HG03457 (cell line): Measurements from ENCODE around the gene PFDN1.
"Not testable (repeated sequence)": the region's sequence is repeated elsewhere in the genome, so short reads cannot be mapped to it uniquely, and the experiment has no call there.

ENCODE experiments used
- ATAC-seq: cut with Tn5 transposase; IDR thresholded peaks from one replicate; pipeline ENCODE4 v1.9.1; 2021; ENCODE audit warnings: moderate number of reproducible peaks; ENCODE audit not compliant: unreplicated experiment

PFDN1 gene, protein sequence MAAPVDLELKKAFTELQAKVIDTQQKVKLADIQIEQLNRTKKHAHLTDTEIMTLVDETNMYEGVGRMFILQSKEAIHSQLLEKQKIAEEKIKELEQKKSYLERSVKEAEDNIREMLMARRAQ

DNA sequence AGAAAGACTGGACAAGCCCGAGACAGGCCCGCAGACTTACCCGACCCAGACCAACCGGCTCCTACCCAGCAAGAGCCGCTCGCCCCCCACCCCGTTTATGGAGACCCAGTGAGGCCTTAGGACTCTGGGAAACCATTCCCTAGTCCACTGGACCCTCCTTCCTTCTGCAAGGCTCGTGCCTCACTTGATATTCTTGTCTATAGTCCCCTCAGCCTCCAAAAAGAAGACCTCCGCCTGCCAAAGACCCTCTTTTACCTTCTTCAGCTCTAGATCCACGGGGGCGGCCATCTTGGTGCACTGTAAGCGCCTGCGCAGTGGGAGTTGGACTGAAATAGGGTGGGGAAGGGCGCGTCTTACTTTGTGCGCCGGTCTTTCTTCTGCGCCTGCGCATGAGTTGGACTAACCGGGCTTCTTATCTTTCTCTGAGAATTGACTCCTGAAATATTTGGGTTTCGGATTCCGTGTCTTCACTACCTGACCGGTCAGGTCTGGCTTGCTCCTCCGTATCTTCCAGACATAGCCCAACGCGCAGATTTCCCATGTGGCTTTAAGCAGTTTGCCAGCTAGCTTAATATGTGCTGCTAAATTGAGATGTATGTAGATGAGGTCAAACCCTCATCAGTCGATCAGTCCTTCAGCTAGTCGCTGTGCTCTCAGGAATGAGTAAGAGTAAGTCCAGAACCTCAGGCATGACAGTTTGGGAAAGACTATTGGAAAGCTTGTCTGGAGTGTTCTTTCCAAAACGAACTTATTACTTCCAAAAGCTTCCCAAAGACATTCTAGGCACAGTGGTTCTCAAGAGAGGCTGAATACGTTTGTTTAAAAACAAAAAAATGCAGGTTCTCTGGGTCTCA, at the start of gene PFDN1:
TSS of gene PFDN1 (minus strand) at position 316 of the 854 bp plus-strand sequence. CDS start at position 288, 28 bp downstream.
- ATAC-seq: peak; percentile 92

DNA sequence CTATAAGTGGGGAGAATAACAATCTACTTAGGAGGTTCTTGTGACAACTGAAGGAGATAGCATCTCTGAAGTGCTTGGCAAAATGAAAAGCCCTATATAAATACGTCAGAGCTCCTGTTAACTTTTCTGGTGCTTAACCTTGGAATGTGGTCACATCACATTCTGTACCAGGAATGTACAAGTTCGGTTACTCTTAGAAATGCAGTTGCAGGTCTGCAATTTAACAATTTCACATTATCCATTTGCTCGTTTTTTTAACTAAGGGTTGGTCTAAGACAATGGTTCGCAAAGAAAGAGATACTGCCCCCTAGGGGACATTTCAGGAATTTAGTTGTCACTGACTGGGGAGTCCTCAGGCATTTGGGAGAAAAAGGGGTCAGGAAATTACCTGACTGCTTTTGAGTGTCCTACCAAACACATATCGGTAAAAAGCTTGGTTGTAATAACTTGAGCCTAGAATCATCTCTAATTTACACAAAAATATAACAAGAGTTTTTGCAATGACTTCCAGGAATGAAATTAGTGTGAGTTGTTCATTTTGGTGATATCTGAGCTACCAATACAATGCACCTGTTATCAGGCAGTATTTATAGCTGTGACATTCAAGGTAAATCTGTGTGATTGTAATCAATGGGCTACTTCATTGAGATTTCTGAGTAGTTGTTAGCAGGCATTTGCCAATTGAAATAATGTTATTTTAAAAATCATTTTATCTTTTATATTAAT, 48.9 kb upstream of the PFDN1 start:
- ATAC-seq: peak; percentile 52

DNA sequence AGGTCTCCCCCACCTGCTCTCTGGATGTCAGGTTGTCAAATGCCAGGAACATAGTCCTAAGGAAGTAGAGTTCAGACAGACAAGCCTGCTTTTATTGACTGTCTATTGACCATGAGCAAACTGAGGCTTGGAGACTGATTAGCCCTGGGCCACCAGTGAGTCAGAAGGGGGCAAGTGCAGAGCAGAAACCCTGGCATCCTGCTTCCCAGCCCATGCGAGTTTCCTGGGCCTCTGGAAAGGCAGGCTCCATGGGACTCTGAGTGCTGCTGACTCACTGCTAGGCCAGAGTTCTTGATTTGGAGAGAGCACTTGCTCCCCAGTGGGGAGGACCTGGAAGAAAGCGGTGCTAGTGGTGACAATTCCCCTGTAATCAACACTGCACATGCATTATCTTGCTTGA, 46.3 kb upstream of the PFDN1 start:
- no peak for ATAC-seq

DNA sequence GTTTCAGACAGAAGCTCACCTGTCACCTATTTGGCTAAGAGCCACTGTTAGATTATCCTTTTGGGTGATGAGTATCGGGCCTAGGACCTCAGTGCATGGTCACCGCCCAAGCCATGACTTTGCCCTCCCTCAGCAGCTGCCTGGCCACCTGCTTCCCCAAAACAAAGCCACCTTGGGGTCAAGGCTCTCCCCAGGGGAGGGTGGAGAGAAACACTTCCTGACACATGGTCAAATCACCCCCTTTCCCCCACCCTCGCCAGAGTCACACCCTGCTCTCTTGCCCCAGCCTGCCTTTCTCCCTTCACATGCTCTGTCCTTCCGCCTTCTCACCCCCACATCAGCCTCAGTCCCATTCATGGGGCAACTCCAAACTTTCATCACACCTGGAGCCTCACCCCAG, 45.2 kb upstream of the PFDN1 start:
- no peak for ATAC-seq

DNA sequence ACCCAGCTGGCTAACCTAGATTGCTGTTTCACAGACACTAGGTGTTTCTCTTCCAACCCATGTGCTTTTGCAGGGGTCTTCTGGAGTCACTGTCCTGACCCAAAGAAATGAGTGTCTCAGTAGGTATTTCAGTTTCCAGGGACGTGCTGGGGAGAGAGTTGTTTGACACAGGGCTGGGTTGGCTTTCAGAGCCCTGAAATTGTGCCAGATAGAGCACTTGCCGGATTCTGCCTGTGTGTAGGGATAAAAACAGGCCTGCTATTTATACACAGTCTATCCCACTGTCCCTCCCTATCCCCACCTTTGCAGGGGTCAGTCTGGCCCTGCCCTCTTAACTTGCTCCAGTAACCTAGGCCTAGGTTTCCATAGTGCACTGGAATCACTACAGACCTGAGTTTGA, 44.5 kb upstream of the PFDN1 start:
- ATAC-seq: no peak

DNA sequence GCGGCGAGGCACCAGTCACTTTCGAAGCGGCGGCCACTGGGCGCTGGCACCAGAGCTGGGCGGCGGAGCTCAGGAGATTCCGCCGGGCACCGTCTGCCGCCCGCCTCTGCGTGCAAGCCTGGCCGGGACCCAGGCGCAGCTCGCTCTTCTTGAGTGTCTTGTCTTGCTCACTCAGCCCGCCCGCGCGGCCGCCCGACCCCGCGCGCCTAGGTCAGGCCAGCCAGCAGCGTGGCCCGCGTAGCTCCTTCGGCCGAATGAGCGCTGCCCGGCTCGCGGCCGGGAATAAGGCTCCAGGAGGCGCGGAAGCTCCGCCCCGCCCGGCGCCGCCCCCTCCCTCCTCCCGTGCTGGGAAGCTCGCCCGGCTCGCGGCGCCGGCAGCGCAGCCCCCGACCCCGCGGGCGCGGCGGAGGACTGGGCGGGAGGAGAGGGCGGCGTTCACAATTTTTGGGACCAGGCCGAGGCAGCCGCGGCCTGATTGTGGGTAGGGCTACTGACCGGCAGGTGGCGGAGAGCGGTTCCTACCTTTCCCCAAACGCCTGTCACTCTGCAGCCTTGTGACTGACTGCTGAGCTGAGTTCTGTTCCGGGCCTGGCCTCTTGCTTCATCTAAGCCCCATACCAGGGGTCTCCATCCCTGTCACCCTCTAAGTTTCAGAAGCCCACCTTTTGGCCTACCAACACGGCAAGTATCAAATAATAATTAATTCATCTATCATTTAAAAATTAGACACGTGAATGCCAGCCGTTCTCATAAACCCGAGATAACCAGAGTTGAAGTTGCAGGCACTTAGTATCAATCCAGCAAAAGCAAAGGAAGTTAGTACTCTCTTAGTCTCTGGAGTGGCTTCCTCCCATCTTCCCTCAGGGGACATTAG, 43.7 kb upstream of the PFDN1 start, which contains the start of gene HBEGF:
TSS of gene HBEGF (minus strand) at position 256 of the 874 bp plus-strand sequence. CDS start 275 bp downstream, outside the sequence.
- ATAC-seq: peak; percentile 56

DNA sequence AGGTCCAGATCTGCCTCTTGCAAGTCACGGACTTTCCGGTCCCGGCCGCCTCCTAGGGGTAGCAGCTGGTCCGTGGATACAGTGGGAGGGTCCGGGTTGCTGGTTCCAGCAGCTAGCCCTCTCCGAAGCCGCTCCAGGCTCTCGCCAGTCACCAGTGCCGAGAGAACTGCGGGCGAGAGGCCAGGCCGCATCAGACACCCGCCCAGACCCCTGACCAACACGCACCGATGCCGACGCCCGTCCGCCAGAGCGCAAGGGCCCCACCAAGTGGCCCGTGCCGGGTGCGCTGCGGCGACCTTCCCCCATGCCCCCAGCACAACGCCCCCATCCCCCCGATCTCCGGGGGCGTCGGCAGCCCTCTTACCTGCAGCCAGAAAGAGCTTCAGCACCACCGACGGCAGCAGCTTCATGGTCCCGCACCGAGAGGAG, 43.0 kb upstream of the PFDN1 start:
- ATAC-seq: peak; percentile 4

DNA sequence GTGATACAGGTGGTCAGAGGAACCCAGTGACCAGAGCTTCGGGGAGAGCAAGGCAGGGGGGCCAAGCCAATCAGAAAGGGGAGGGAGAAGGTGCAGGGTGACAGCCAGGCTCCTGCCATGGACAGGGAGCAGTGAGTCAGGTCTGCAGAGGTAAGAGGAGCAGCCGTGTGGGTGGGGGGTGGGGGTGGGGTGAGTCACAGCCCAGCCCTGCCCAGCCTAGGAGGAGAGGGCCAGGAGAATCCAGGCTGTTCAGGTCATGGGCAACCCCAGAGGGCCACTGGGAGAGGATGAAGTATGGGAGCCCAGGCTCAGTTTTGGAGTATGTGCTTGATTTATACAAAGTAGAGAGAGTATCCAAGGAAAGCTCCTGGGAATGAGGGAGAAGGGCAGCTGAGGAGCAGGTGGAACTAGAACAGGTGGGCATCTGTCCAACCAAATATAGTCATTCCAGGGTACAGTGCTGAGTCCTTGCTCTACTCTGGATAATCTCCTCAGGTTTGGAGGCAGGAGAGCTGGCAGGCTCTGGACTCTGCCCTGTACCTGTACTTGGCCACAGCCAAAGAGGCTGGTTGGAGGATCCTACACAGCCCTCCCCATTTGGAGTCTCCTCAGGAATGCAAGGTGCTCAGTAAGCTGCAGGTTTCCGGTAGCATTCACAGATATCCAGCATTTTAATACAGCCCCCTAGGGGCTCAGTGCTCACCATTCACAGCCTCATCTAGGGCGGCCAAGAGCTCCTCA, 42.0 kb upstream of the PFDN1 start:
- no peak for ATAC-seq

DNA sequence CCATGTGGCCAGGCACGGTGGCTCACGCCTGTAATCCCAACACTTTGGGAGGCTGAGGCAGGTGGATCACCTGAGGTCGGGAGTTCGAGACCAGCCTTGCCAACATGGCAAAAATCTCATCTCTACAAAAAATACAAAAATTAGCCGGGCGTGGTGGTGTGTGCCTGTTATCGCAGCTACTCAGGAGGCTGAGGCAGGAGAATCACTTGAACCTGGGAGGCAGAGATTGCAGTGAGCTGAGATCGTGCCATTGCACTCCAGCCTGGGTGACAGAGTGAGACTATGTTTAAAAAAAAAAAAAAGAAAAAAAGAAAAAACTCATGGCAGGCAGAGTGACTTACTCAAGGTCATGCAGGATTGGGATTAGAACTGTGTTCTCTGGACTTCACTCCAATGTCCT, 40.9 kb upstream of the PFDN1 start:
- not testable (repeated sequence) for ATAC-seq

DNA sequence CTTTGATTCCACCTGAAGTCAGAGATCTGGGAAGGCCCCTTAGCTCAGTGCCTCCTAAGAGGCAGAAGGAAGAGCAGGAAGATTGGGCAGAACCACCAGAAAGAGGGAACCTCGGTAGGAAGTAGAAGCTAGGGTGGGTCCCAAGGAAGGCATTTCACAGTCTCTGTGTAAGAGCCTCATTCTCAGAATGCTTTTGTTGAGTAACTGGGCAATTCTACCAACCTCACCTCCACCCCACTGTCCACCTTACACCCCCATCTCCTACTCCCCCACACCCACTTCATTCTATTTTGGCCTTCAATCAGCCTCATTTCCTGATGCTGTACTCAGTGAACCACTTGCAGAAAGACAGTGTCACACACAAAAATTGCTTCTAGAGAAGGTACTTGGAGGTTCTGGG, 40.0 kb upstream of the PFDN1 start:
- no peak for ATAC-seq

DNA sequence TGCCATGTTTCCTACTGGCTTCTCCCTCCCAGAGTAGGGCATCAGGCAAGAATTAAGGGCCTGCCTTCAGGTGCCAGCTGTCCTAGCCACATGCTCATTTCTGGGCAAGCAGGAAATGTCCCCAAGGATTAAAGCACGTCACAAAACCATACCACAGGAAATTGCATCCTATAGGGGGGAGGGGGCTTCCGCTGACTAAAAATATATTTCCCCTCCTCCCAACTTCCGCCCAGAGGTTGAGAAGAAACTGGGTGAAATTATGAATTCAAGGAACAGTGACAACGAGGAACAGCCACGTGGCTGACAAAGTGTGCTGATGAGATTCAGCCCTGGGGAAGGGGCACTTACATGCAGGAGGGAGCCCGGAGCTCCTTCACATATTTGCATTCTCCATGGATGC, 39.4 kb upstream of the PFDN1 start:
- no peak for ATAC-seq

DNA sequence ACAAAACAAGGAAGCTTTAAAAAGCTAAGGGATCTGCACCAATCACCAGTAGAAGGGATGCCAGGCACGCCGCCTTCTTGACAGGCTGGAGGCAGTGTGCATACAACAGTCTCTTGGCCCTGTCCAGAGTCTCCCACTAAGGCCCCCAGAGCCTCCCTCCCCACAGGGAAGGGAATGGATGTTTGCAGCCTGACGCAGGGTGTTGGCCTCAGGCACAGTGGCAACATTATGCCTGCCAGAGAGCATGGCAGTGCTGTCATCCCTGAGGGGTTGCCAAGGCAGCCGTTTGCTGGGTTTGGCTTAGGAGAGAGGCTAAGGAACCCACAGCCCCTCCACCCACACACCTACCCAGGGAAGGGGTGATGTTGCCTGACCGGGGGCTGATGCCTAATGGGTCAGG, 38.7 kb upstream of the PFDN1 start:
- no peak for ATAC-seq

DNA sequence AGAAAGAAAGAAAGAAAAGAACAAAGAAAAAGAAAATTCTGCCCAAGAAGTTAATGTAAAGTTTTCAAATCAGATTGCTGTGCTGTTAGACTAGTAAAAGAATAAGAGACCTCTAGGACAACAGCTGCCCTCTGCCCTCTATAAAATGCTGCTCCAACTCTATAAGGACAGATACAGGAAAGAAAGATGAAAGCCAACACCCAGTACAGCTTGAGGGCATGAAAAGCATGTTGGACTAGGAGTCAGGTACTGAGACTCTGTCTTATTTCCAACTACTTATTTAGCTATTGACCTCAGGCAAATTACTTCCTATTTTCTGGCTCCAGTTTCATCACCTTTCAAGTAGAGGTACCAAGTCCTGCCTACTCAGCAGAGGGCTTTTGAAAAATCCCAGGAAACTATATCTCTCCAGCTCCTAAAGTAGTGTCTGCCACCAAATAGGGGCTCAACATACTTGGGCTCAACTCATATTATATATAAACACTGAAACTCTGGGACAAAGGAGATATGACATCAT, 37.8 kb upstream of the PFDN1 start:
- no peak for ATAC-seq

DNA sequence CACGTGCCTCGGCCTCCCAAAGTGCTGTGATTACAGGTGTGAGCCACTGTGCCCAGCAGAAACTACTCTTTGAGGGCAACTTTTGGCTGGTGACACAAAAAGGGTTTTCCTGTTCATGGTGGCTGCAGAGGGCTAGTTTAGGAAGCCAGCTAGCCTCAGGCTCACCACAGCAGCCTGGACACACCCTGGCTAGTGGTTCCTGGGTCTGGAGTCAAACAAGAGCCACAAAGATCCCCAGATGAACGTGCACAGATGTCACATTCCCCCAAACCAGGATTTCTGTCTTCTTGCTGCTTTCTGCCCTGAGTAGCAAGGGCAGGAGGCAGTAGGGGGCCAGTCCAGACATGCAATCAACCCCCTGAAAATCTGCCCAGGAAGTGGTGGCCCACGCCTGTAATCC, 36.7 kb upstream of the PFDN1 start:
- ATAC-seq: no peak

DNA sequence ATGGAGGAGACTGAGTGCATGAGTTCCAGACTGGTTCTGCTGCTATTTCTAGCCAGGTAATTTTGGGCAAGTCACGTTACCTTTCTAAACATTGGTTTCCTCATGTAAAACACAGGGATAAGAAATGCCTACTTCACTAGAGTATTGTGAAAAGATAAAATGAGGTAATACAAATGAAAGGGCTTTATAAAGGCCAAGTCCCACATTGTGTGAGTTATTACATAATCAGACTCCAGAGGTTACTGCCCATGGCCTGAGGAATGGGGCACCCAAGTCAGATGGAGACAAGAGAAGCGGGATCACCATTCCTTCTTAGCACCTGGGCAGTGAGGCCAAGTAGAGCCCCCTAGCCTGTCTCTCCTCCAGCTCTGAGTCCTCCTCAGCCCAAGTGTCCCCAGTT, 36.0 kb upstream of the PFDN1 start:
- ATAC-seq: no peak

DNA sequence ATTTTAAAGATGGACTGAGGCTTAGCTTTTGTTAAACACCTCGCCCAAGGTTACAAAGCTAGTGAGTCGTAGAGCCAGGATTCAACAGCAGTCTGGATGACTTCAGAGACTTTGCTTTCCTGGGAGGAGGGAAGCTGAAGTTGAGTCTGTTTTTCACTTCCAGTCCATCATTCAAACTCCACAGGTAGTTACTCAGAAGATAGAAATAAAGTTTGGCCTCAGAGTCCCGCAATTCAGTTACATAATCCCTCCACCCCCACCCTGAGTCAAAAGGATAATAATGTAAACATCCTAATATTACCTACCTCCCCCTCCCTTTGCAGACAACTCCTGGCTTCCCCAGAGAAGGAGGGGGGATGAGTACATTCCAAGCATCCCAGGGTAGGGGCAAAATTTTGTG, 35.4 kb upstream of the PFDN1 start:
- no peak for ATAC-seq

DNA sequence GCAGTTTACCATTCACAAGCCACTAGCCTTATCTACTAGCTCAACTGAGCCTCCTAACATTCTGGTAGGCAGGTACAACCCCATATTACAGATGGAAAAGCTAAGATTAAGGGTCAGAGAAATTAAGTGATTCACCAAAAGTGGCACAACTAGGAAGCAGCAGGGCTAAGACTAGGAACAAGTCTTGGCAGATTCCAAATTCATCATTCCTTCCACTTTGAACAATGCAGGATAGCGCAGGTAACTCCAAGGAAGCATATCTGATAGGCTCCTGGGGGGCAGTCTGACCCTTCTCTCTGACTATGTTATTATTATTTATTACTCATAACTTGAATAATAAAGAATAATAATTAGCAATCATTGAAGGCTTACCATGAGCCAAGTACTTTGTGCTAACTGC, 35.0 kb upstream of the PFDN1 start:
- no peak for ATAC-seq

DNA sequence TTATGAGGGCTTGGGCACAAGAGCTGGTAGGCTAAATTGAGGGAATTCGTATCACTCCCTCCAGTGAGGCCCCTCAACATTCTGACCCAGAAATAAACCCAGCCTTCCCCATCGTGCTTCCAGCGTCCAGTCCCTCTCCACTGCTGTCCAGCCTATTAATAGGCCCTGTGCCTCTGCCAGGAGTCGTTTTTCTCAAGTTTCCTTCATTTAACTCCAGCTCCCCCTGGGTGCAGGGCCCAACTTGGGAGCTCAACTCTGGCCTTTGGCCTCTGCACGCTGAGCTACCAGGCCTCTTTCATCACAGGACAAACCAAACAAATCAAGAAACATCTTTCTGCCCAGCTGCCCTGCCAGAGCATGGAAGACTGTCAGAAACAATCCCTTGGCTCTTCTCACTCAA, 33.5 kb upstream of the PFDN1 start:
- no peak for ATAC-seq

DNA sequence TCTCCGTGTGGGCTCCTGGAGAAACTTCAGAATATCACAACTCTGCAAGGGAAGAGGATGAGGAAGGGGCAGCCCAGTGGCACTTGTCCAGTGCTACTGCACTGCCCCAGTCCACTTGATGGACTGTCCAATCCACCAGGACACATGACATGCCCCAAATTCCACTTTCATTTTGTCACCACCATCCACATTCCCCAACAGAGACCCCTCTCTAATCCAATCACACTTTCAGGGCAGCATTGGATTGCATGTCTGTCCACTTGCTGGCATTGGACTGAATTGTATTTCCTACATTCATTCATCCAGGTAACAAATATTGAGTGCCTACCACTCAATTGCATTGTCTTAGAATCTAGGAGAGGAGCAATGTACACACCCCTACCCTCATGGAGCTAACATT, 28.7 kb upstream of the PFDN1 start:
- no peak for ATAC-seq
